Measurements from ENCODE around the gene GASK1A.

Gene GASK1A

DNA sequence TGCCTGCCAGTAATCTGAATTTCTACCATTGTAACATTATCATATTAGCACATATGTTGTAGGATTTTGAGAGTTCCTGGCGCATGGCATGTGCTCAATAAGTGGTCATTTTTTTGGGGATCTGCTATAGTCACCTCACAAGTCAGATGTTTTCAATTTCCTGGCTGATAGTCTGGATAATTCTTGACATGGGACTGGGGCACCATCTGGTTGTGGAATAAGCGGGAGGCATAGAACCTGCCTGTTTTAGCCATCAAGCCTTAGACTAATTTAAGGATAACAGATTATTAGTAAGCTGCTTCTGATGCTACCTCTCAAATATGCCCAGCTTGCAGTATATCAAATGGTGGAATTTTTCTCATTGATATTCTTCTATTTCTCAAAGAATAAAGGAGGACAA is 39.1 kb downstream of the GASK1A start:
- peaks cover 14 to 29% of the 10 kb centered on the region in 2 donors for H3K9me3 ChIP-seq (ENCODE audit: control insufficient read depth in 1 of 2, low read length in 2 of 2)
- no peaks in the 10 kb centered on the region for H3K27me3 ChIP-seq (ENCODE audit: control insufficient read depth in 1 of 2, insufficient read depth in 2 of 2, low read length in 2 of 2)
- H3K9ac ChIP-seq (ENCODE audit: low read depth in 1 of 2, low read length in 2 of 2), result no peak overlapping the region
- H3K36me3 ChIP-seq (ENCODE audit: control insufficient read depth in 1 of 2, insufficient read depth in 2 of 2, low read length in 2 of 2), result no peaks in the 10 kb centered on the region
- H3K4me1 ChIP-seq (ENCODE audit: control insufficient read depth in 1 of 2, insufficient read depth in 2 of 2, low read length in 2 of 2), result peaks cover 0 to 5% of the 10 kb centered on the region in 2 donors
- no peak overlapping the region for H3K27ac ChIP-seq (ENCODE audit: low read depth, low read length)
- no peak overlapping the region for H3K4me3 ChIP-seq (ENCODE audit: low read depth in 1 of 2, low read length in 2 of 2)

DNA sequence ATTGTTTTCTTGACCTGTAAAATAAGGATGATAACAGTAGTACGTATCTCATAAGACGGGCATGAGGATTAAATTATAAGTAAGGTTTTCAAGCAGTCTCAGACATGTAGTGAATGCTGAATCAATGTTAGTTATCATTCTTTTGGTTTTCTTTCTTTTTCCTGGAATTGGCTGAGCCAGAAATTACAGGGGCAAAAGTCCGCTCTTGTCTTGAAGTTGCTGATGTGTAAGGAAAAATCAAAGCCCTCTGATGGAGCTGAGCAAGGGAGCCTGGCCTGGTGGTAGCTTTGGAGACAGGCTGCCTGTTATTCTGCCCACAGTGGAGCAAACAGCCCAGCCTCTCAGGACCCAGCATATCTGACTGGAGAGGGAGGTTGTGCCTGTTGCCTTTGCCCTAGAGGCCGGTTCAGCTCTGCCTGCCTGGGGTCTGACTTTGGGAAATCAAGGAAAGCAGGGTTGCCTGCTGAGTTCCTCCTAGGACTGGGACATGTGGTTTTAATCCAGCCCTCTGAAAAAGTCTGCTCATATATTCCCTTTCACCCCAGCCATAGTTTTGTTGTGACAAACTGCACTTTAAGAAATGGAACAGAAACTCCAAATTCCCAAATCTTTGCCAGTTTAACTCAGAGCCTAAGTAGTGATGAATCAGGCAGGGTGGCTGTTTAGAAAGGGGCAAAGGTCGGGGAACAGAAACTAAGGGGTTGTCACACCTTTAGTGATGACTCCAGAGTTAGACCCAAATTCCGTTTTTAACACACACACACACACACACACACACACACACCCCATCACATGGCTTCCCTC is 40.1 kb downstream of the GASK1A start:
- H3K36me3 ChIP-seq (ENCODE audit: control insufficient read depth in 1 of 2, insufficient read depth in 2 of 2, low read length in 2 of 2), result no peaks in the 10 kb centered on the region
- H3K27ac ChIP-seq (ENCODE audit: low read depth, low read length), result no peak overlapping the region
- H3K27me3 ChIP-seq (ENCODE audit: control insufficient read depth in 1 of 2, insufficient read depth in 2 of 2, low read length in 2 of 2), result no peaks in the 10 kb centered on the region
- H3K4me3 ChIP-seq (ENCODE audit: low read depth in 1 of 2, low read length in 2 of 2), result no peak overlapping the region
- H3K4me1 ChIP-seq (ENCODE audit: control insufficient read depth in 1 of 2, insufficient read depth in 2 of 2, low read length in 2 of 2), result peaks cover 0 to 5% of the 10 kb centered on the region in 2 donors
- H3K9me3 ChIP-seq (ENCODE audit: control insufficient read depth in 1 of 2, low read length in 2 of 2), result peaks cover 6 to 20% of the 10 kb centered on the region in 2 donors
- no peak overlapping the region for H3K9ac ChIP-seq (ENCODE audit: low read depth in 1 of 2, low read length in 2 of 2)

DNA sequence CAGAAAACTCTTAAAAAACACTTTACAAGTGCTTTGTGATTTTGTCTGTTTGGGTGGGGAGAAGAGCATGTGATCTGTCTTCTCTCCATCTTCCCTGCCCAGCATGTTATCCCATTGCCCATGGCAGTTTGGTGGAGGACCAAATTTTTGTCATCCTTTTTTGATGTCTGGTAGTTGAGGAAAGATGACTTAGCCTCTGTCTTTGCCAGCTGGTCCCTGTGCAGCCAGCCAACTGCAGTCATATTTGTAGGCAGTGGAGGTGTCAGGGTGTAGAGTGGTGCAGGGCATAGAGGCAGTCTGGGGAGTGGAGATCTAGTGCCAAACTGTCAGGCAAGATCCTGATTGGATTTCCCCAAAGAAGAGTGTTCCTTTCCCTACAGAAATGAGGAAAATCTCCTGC is 40.7 kb downstream of the GASK1A start:
- H3K27ac ChIP-seq (ENCODE audit: low read depth, low read length), result no peak overlapping the region
- H3K36me3 ChIP-seq (ENCODE audit: control insufficient read depth in 1 of 2, insufficient read depth in 2 of 2, low read length in 2 of 2), result no peaks in the 10 kb centered on the region
- H3K27me3 ChIP-seq (ENCODE audit: control insufficient read depth in 1 of 2, insufficient read depth in 2 of 2, low read length in 2 of 2), result no peaks in the 10 kb centered on the region
- peaks cover 0 to 15% of the 10 kb centered on the region in 2 donors for H3K9me3 ChIP-seq (ENCODE audit: control insufficient read depth in 1 of 2, low read length in 2 of 2)
- H3K9ac ChIP-seq (ENCODE audit: low read depth in 1 of 2, low read length in 2 of 2), result no peak overlapping the region
- H3K4me1 ChIP-seq (ENCODE audit: control insufficient read depth in 1 of 2, insufficient read depth in 2 of 2, low read length in 2 of 2), result peaks cover 0 to 5% of the 10 kb centered on the region in 2 donors
- no peak overlapping the region for H3K4me3 ChIP-seq (ENCODE audit: low read depth in 1 of 2, low read length in 2 of 2)

DNA sequence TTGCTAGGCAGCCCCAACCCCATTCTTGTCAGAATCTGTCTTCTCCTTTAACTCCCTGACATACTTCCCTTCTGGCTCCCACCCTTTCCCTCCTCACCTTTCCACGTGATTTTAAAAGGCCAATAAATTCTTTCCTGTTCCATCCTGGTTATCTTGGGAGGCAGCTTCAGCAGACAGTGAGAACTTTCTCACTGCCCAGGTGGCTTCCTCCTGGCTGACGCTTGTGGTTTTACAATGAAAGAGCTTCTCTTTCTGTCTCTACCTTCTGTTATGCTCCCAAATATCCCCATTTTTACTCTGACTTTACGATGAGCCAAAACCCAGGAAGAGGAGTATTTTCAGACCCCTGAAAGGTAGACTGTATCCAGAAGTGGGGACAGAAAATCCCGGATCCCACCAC is 42.1 kb downstream of the GASK1A start:
- no peak overlapping the region for H3K9ac ChIP-seq (ENCODE audit: low read depth in 1 of 2, low read length in 2 of 2)
- H3K36me3 ChIP-seq (ENCODE audit: control insufficient read depth in 1 of 2, insufficient read depth in 2 of 2, low read length in 2 of 2), result no peaks in the 10 kb centered on the region
- no peaks in the 10 kb centered on the region for H3K27me3 ChIP-seq (ENCODE audit: control insufficient read depth in 1 of 2, insufficient read depth in 2 of 2, low read length in 2 of 2)
- H3K27ac ChIP-seq (ENCODE audit: low read depth, low read length), result no peak overlapping the region
- H3K4me3 ChIP-seq (ENCODE audit: low read depth in 1 of 2, low read length in 2 of 2), result no peak overlapping the region
- peaks cover 0 to 3% of the 10 kb centered on the region in 2 donors for H3K9me3 ChIP-seq (ENCODE audit: control insufficient read depth in 1 of 2, low read length in 2 of 2)
- H3K4me1 ChIP-seq (ENCODE audit: control insufficient read depth in 1 of 2, insufficient read depth in 2 of 2, low read length in 2 of 2), result peaks cover 0 to 5% of the 10 kb centered on the region in 2 donors

DNA sequence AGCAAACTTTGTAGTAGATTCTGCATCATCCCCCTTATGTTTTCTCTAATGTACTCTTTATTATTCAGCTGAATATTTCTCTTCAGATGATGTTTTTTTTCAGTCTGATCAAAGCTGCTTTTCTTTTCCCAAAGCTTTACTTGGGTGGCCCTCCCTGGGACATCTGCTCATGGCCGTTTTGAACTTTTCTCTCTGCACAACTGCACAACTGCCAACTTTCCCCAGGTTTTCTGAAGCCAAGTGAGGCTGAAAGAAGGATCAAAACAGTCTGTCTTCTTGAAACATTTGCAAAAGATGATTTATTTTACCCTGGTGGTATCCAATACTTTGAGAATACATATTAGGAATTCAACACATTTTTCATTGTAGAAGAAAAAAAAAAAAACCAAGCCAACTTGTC is 43.0 kb downstream of the GASK1A start:
- Histone ChIP-seq H3K27me3 (ENCODE audit: control insufficient read depth in 1 of 2, insufficient read depth in 2 of 2, low read length in 2 of 2) (no peaks in the 10 kb centered on the region), H3K9ac (ENCODE audit: low read depth in 1 of 2, low read length in 2 of 2) (no peak overlapping the region), H3K4me1 (ENCODE audit: control insufficient read depth in 1 of 2, insufficient read depth in 2 of 2, low read length in 2 of 2) (peaks cover 0 to 5% of the 10 kb centered on the region in 2 donors), H3K36me3 (ENCODE audit: control insufficient read depth in 1 of 2, insufficient read depth in 2 of 2, low read length in 2 of 2) (no peaks in the 10 kb centered on the region), H3K9me3 (ENCODE audit: control insufficient read depth in 1 of 2, low read length in 2 of 2) (no peaks in the 10 kb centered on the region), H3K27ac (ENCODE audit: low read depth, low read length) (no peak overlapping the region), H3K4me3 (ENCODE audit: low read depth in 1 of 2, low read length in 2 of 2) (no peak overlapping the region)

DNA sequence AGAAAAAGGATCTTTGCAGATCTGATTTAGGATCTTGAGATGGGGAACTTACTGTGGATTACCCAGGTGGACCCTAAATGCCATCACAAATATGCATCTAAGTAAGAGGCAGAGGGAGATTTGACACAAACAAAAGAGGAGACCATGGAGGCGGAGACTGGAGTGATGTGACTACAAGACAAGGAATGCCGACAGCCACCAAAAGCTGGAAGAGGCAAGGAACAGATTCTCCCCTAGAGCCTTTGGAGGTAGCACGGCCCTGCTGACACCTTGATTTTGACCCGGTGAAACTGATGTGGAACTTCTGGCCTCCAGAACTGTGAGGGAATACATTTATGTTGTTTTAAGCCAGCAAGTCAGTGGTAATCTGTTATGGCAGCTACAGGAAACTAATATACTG is 44.0 kb downstream of the GASK1A start:
- H3K36me3 ChIP-seq (ENCODE audit: control insufficient read depth in 1 of 2, insufficient read depth in 2 of 2, low read length in 2 of 2), result no peaks in the 10 kb centered on the region
- peaks cover 0 to 5% of the 10 kb centered on the region in 2 donors for H3K4me1 ChIP-seq (ENCODE audit: control insufficient read depth in 1 of 2, insufficient read depth in 2 of 2, low read length in 2 of 2)
- H3K27ac ChIP-seq (ENCODE audit: low read depth, low read length), result no peak overlapping the region
- H3K9me3 ChIP-seq (ENCODE audit: control insufficient read depth in 1 of 2, low read length in 2 of 2), result no peaks in the 10 kb centered on the region
- no peak overlapping the region for H3K4me3 ChIP-seq (ENCODE audit: low read depth in 1 of 2, low read length in 2 of 2)
- no peaks in the 10 kb centered on the region for H3K27me3 ChIP-seq (ENCODE audit: control insufficient read depth in 1 of 2, insufficient read depth in 2 of 2, low read length in 2 of 2)
- no peak overlapping the region for H3K9ac ChIP-seq (ENCODE audit: low read depth in 1 of 2, low read length in 2 of 2)

DNA sequence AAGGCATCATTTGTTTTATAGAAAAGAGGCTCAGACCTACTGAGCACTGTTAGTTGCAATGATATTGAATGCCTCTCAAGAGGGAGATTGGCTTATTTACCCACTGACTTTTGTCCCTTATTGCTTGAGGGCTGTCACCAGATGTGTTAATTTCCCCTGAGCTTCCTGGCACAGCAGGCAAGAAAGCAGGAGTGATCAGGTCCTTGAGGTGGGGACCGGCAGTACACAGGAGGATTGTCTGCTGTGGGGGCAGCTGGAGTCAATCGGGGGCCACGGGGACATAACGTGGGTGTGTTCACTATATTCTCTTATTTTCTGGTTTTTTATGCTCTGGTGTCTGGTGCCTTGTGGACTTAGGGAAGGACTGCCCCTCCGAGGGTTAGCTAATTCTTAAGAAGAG is 44.6 kb downstream of the GASK1A start:
- Histone ChIP-seq H3K9me3 (ENCODE audit: control insufficient read depth in 1 of 2, low read length in 2 of 2) (no peaks in the 10 kb centered on the region), H3K27ac (ENCODE audit: low read depth, low read length) (no peak overlapping the region), H3K36me3 (ENCODE audit: control insufficient read depth in 1 of 2, insufficient read depth in 2 of 2, low read length in 2 of 2) (no peaks in the 10 kb centered on the region), H3K4me3 (ENCODE audit: low read depth in 1 of 2, low read length in 2 of 2) (no peak overlapping the region), H3K9ac (ENCODE audit: low read depth in 1 of 2, low read length in 2 of 2) (no peak overlapping the region), H3K4me1 (ENCODE audit: control insufficient read depth in 1 of 2, insufficient read depth in 2 of 2, low read length in 2 of 2) (peaks cover 0 to 3% of the 10 kb centered on the region in 2 donors), H3K27me3 (ENCODE audit: control insufficient read depth in 1 of 2, insufficient read depth in 2 of 2, low read length in 2 of 2) (no peaks in the 10 kb centered on the region)

DNA sequence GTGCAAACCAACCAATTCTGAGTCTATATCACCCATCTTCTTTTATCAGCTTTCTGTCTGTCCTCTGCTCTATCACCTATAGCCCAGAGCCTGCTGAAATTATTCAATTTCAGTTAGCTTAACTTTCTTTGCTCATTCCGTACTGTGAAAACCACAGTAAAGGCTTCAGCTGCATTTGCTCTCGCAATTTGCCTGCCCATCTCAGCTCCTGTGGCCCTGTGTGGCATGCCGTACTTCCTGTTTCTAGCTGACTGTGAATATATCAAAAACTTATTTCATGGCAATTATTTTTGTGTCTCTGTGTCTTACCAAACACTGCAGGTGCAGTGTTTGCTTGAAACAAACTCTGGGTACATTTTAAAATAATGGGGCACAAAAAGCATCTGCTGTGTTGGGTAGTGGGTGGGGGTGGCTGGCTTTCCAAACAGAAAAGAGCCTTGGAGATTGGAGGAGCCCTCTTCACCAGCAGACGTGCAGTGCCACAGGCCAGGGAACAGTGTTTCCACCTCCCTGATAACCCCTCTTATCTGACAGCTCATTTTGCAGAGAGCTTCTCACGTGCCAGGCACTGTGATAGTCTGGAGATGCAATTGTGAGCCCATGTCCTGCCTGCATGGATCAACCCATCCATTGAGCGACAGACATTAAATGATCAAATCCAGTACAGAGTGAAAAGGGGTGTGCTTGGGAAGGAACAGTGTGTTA is 45.2 kb downstream of the GASK1A start:
- no peaks in the 10 kb centered on the region for H3K27me3 ChIP-seq (ENCODE audit: control insufficient read depth in 1 of 2, insufficient read depth in 2 of 2, low read length in 2 of 2)
- no peaks in the 10 kb centered on the region for H3K36me3 ChIP-seq (ENCODE audit: control insufficient read depth in 1 of 2, insufficient read depth in 2 of 2, low read length in 2 of 2)
- H3K4me1 ChIP-seq (ENCODE audit: control insufficient read depth in 1 of 2, insufficient read depth in 2 of 2, low read length in 2 of 2), result no peaks in the 10 kb centered on the region
- no peak overlapping the region for H3K9ac ChIP-seq (ENCODE audit: low read depth in 1 of 2, low read length in 2 of 2)
- no peaks in the 10 kb centered on the region for H3K9me3 ChIP-seq (ENCODE audit: control insufficient read depth in 1 of 2, low read length in 2 of 2)
- H3K4me3 ChIP-seq (ENCODE audit: low read depth in 1 of 2, low read length in 2 of 2), result no peak overlapping the region
- H3K27ac ChIP-seq (ENCODE audit: low read depth, low read length), result no peak overlapping the region

DNA sequence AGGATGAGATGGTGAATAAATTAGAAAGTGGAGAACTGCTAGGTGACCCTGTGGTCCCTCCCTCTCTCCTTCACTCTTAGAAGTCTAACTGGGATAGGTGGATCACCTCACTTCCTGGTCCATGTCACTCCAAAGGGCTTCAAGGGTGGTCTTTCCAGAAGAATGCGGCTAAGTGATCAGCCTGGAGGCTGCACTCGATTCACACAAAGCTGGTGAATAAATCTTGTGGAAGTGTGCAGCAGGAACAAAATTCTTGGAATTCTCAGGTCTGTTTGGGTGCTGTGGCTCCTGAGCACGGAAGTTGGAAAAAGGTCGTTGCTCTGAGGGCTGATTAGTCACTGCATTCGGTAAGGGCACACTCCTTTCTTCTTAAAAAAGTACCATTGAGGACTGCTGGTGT is 46.3 kb downstream of the GASK1A start:
- no peak overlapping the region for H3K9ac ChIP-seq (ENCODE audit: low read depth in 1 of 2, low read length in 2 of 2)
- no peaks in the 10 kb centered on the region for H3K27me3 ChIP-seq (ENCODE audit: control insufficient read depth in 1 of 2, insufficient read depth in 2 of 2, low read length in 2 of 2)
- no peak overlapping the region for H3K27ac ChIP-seq (ENCODE audit: low read depth, low read length)
- no peak overlapping the region for H3K4me3 ChIP-seq (ENCODE audit: low read depth in 1 of 2, low read length in 2 of 2)
- H3K9me3 ChIP-seq (ENCODE audit: control insufficient read depth in 1 of 2, low read length in 2 of 2), result no peaks in the 10 kb centered on the region
- H3K4me1 ChIP-seq (ENCODE audit: control insufficient read depth in 1 of 2, insufficient read depth in 2 of 2, low read length in 2 of 2), result no peaks in the 10 kb centered on the region
- no peaks in the 10 kb centered on the region for H3K36me3 ChIP-seq (ENCODE audit: control insufficient read depth in 1 of 2, insufficient read depth in 2 of 2, low read length in 2 of 2)

DNA sequence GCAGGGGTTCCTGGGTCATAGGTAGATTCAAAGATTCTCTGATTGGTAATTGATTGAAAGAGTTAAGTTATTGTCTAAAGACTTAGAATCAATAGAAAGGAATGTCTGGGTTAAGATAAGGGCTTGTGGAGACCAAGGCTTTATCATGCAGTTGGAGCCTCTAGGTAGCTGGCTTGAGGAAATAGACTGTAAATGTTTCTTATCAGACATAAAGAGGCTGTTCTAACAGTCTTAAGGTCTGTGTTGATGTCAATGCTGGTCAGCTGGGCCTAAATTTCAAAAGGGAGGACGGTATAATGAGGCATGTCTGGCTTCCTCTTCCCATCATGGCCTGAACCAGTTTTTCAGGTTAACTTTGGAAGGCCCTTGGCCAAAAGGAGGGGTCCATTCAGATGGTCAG is 48.9 kb downstream of the GASK1A start:
- H3K9ac ChIP-seq (ENCODE audit: low read depth in 1 of 2, low read length in 2 of 2), result no peak overlapping the region
- no peaks in the 10 kb centered on the region for H3K27me3 ChIP-seq (ENCODE audit: control insufficient read depth in 1 of 2, insufficient read depth in 2 of 2, low read length in 2 of 2)
- no peak overlapping the region for H3K4me3 ChIP-seq (ENCODE audit: low read depth in 1 of 2, low read length in 2 of 2)
- H3K9me3 ChIP-seq (ENCODE audit: control insufficient read depth in 1 of 2, low read length in 2 of 2), result no peaks in the 10 kb centered on the region
- no peaks in the 10 kb centered on the region for H3K4me1 ChIP-seq (ENCODE audit: control insufficient read depth in 1 of 2, insufficient read depth in 2 of 2, low read length in 2 of 2)
- no peak overlapping the region for H3K27ac ChIP-seq (ENCODE audit: low read depth, low read length)
- H3K36me3 ChIP-seq (ENCODE audit: control insufficient read depth in 1 of 2, insufficient read depth in 2 of 2, low read length in 2 of 2), result no peaks in the 10 kb centered on the region

Measured in duodenal mucosa (tissue), 2 donors.